ENCODE data around the gene MT1B.

The MT1B gene

DNA sequence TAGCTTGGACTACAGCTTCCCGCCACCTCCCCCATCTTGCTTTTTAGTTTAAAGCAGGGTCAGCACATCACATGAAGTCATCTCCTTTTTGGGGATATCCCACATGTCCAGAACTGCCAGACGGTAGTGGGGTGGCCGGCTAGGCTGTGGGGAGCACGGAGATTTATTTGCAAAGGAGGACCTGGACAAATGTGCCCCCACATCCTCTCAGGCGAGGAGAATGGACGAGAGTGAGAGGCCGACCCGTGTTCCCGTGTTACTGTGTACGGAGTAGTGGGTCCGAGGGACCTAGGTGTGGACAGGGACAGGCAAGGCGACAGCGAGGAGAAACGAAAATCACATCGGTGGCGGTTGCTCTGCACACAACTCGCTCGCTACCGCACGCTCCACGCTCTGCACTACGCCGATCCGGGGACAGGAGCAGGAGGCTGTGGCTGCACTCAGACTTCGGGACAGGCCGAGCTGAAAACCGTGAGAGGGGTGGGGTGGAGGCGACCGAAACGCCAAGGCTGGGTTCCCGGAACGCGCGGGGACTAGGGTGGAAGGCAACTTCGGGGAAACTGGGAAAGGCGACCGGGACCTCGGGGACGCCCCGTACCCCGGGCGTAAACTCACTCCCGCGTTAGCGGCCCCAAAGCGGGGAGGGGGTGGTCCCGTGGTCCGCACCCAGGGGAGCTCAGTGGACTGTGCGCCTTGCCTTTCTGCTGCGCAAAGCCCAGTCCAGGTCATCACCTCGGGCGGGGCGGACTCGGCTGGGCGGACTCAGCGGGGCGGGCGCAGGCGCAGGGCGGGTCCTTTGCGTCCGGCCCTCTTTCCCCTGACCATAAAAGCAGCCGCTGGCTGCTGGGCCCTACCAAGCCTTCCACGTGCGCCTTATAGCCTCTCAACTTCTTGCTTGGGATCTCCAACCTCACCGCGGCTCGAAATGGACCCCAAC lies 13.6 kb upstream of the MT1B start, which contains the start of gene MT1A:
MT1A (plus strand) TSS at position 853 of the 937 bp plus-strand sequence; CDS start at position 926, 73 bp downstream.
- Histone ChIP-seq H2BK12ac (ENCODE audit: low read length in 2 of 2) (peak within 1 kb of the TSS in 1 of 2 experiments; percentile 55), H3K4me3 (ENCODE audit: insufficient read depth in 1 of 2, low read depth in 1 of 2, low read length in 2 of 2) (peak within 1 kb of the TSS; percentile 43 to 72), H3K23ac (ENCODE audit: low read length in 2 of 2) (peak within 1 kb of the TSS in 1 of 2 experiments; percentile 23), H3K4me1 (ENCODE audit: control insufficient read depth, insufficient read depth, low read depth, low read length) (peaks cover 19% of the 10 kb centered on the region), H3K79me1 (replicated peaks; ENCODE audit: low read length, poor library complexity, severe bottlenecking) (no peaks in the 10 kb centered on the region), H3K9me3 (ENCODE audit: control insufficient read depth, low read length) (no peaks in the 10 kb centered on the region), H2AK5ac (ENCODE audit: low read length, severe bottlenecking) (no peak within 1 kb of the TSS), H3K27ac (ENCODE audit: low read length, poor library complexity, severe bottlenecking) (no peak within 1 kb of the TSS), H3K9ac (ENCODE audit: low read length) (peak within 1 kb of the TSS; percentile 77), H4K8ac (ENCODE audit: low read length) (no peak within 1 kb of the TSS), H3K18ac (ENCODE audit: low read depth in 1 of 2, low read length in 2 of 2) (no peak within 1 kb of the TSS), H2AFZ (ENCODE audit: low read depth, low read length) (peak within 1 kb of the TSS; percentile 34), H3K4me2 (ENCODE audit: low read length, poor library complexity, severe bottlenecking) (peak within 1 kb of the TSS; percentile 88), H3K36me3 (ENCODE audit: control insufficient read depth in 1 of 2, insufficient read depth in 2 of 2, low read depth in 1 of 2, low read length in 2 of 2) (no peaks in the 10 kb centered on the region), H3K14ac (ENCODE audit: low read length in 2 of 2) (peak within 1 kb of the TSS in 1 of 2 experiments; percentile 76), H2BK15ac (ENCODE audit: low read depth, poor library complexity, severe bottlenecking) (no peak within 1 kb of the TSS), H2BK5ac (ENCODE audit: low read depth, low read length, poor library complexity, severe bottlenecking) (no peak within 1 kb of the TSS), H4K91ac (ENCODE audit: low read length) (no peak within 1 kb of the TSS), H3K27me3 (ENCODE audit: control insufficient read depth in 1 of 2, insufficient read depth in 1 of 2, low read length in 2 of 2) (peaks cover 16 to 94% of the 10 kb centered on the region in 2 experiments), H2BK120ac (ENCODE audit: low read depth, low read length) (no peak within 1 kb of the TSS), H3K4ac (ENCODE audit: low read depth in 1 of 2, low read length in 2 of 2) (peak within 1 kb of the TSS in 1 of 2 experiments; percentile 20)
- 2% methylated on average over 67 of the region's 68 CpGs for WGBS
- DNase-seq = peak; percentile 36

GRCh38 chr16:56639045-56639444 lies 12.6 kb upstream of the MT1B start:
- 60% methylated on average over 1 of the region's 1 CpG for WGBS
- no peak for DNase-seq
- H3K4me1 ChIP-seq (ENCODE audit: control insufficient read depth, insufficient read depth, low read depth, low read length) = peaks cover 26% of the 10 kb centered on the region
- no peak overlapping the region for H3K27ac ChIP-seq (ENCODE audit: low read length, poor library complexity, severe bottlenecking)
- H3K79me1 ChIP-seq (replicated peaks; ENCODE audit: low read length, poor library complexity, severe bottlenecking) = no peaks in the 10 kb centered on the region
- no peak overlapping the region for H3K9ac ChIP-seq (ENCODE audit: low read length)
- no peaks in the 10 kb centered on the region for H3K9me3 ChIP-seq (ENCODE audit: control insufficient read depth, low read length)
- peaks cover 17 to 94% of the 10 kb centered on the region in 2 experiments for H3K27me3 ChIP-seq (ENCODE audit: control insufficient read depth in 1 of 2, insufficient read depth in 1 of 2, low read length in 2 of 2)
- H2BK5ac ChIP-seq (ENCODE audit: low read depth, low read length, poor library complexity, severe bottlenecking) = no peak overlapping the region
- H2BK120ac ChIP-seq (ENCODE audit: low read depth, low read length) = no peak overlapping the region
- H2AFZ ChIP-seq (ENCODE audit: low read depth, low read length) = no peak overlapping the region
- no peaks in the 10 kb centered on the region for H3K36me3 ChIP-seq (ENCODE audit: control insufficient read depth in 1 of 2, insufficient read depth in 2 of 2, low read depth in 1 of 2, low read length in 2 of 2)
- H3K23ac ChIP-seq (ENCODE audit: low read length in 2 of 2) = no peak overlapping the region
- H3K4ac ChIP-seq (ENCODE audit: low read depth in 1 of 2, low read length in 2 of 2) = no peak overlapping the region
- no peak overlapping the region for H3K4me3 ChIP-seq (ENCODE audit: insufficient read depth in 1 of 2, low read depth in 1 of 2, low read length in 2 of 2)
- no peak overlapping the region for H4K8ac ChIP-seq (ENCODE audit: low read length)
- H3K4me2 ChIP-seq (ENCODE audit: low read length, poor library complexity, severe bottlenecking) = no peak overlapping the region
- no peak overlapping the region for H3K14ac ChIP-seq (ENCODE audit: low read length in 2 of 2)
- H3K18ac ChIP-seq (ENCODE audit: low read depth in 1 of 2, low read length in 2 of 2) = no peak overlapping the region
- no peak overlapping the region for H2AK5ac ChIP-seq (ENCODE audit: low read length, severe bottlenecking)
- no peak overlapping the region for H4K91ac ChIP-seq (ENCODE audit: low read length)
- H2BK15ac ChIP-seq (ENCODE audit: low read depth, poor library complexity, severe bottlenecking) = no peak overlapping the region
- H2BK12ac ChIP-seq (ENCODE audit: low read length in 2 of 2) = no peak overlapping the region

- Histone ChIP-seq H2BK15ac (ENCODE audit: low read depth, poor library complexity, severe bottlenecking) (no peak overlapping the region), H3K4me1 (ENCODE audit: control insufficient read depth, insufficient read depth, low read depth, low read length) (peaks cover 23% of the 10 kb centered on the region), H3K79me1 (replicated peaks; ENCODE audit: low read length, poor library complexity, severe bottlenecking) (no peaks in the 10 kb centered on the region), H2BK120ac (ENCODE audit: low read depth, low read length) (no peak overlapping the region), H3K23ac (ENCODE audit: low read length in 2 of 2) (no peak overlapping the region), H3K36me3 (ENCODE audit: control insufficient read depth in 1 of 2, insufficient read depth in 2 of 2, low read depth in 1 of 2, low read length in 2 of 2) (no peaks in the 10 kb centered on the region), H3K18ac (ENCODE audit: low read depth in 1 of 2, low read length in 2 of 2) (no peak overlapping the region), H2AFZ (ENCODE audit: low read depth, low read length) (no peak overlapping the region), H3K4me2 (ENCODE audit: low read length, poor library complexity, severe bottlenecking) (no peak overlapping the region), H3K27me3 (ENCODE audit: control insufficient read depth in 1 of 2, insufficient read depth in 1 of 2, low read length in 2 of 2) (peaks cover 23 to 94% of the 10 kb centered on the region in 2 experiments), H4K8ac (ENCODE audit: low read length) (no peak overlapping the region), H3K4ac (ENCODE audit: low read depth in 1 of 2, low read length in 2 of 2) (no peak overlapping the region), H3K9ac (ENCODE audit: low read length) (no peak overlapping the region), H2BK5ac (ENCODE audit: low read depth, low read length, poor library complexity, severe bottlenecking) (no peak overlapping the region), H3K9me3 (ENCODE audit: control insufficient read depth, low read length) (no peaks in the 10 kb centered on the region), H3K14ac (ENCODE audit: low read length in 2 of 2) (no peak overlapping the region), H3K4me3 (ENCODE audit: insufficient read depth in 1 of 2, low read depth in 1 of 2, low read length in 2 of 2) (no peak overlapping the region), H4K91ac (ENCODE audit: low read length) (no peak overlapping the region), H2BK12ac (ENCODE audit: low read length in 2 of 2) (no peak overlapping the region), H2AK5ac (ENCODE audit: low read length, severe bottlenecking) (no peak overlapping the region), H3K27ac (ENCODE audit: low read length, poor library complexity, severe bottlenecking) (no peak overlapping the region)
- WGBS = no CpG with 5 or more reads among the region's 1 CpG
- DNase-seq = no peak
Measured at GRCh38 chr16:56640076-56640475, 11.6 kb upstream of the MT1B start.

GRCh38 chr16:56641166-56641565 lies 10.5 kb upstream of the MT1B start:
- Histone ChIP-seq H3K27ac (ENCODE audit: low read length, poor library complexity, severe bottlenecking) (no peak overlapping the region), H4K91ac (ENCODE audit: low read length) (no peak overlapping the region), H4K8ac (ENCODE audit: low read length) (no peak overlapping the region), H3K4me1 (ENCODE audit: control insufficient read depth, insufficient read depth, low read depth, low read length) (peaks cover 17% of the 10 kb centered on the region), H3K23ac (ENCODE audit: low read length in 2 of 2) (peak overlapping the region in 1 of 2 experiments; percentile 60), H3K4me3 (ENCODE audit: insufficient read depth in 1 of 2, low read depth in 1 of 2, low read length in 2 of 2) (no peak overlapping the region), H2BK15ac (ENCODE audit: low read depth, poor library complexity, severe bottlenecking) (no peak overlapping the region), H3K18ac (ENCODE audit: low read depth in 1 of 2, low read length in 2 of 2) (no peak overlapping the region), H3K9me3 (ENCODE audit: control insufficient read depth, low read length) (no peaks in the 10 kb centered on the region), H3K79me1 (replicated peaks; ENCODE audit: low read length, poor library complexity, severe bottlenecking) (no peaks in the 10 kb centered on the region), H3K36me3 (ENCODE audit: control insufficient read depth in 1 of 2, insufficient read depth in 2 of 2, low read depth in 1 of 2, low read length in 2 of 2) (no peaks in the 10 kb centered on the region), H3K4me2 (ENCODE audit: low read length, poor library complexity, severe bottlenecking) (no peak overlapping the region), H2BK5ac (ENCODE audit: low read depth, low read length, poor library complexity, severe bottlenecking) (no peak overlapping the region), H2AK5ac (ENCODE audit: low read length, severe bottlenecking) (no peak overlapping the region), H3K27me3 (ENCODE audit: control insufficient read depth in 1 of 2, insufficient read depth in 1 of 2, low read length in 2 of 2) (peaks cover 24 to 94% of the 10 kb centered on the region in 2 experiments), H2BK12ac (ENCODE audit: low read length in 2 of 2) (no peak overlapping the region), H2BK120ac (ENCODE audit: low read depth, low read length) (no peak overlapping the region), H3K4ac (ENCODE audit: low read depth in 1 of 2, low read length in 2 of 2) (no peak overlapping the region), H3K14ac (ENCODE audit: low read length in 2 of 2) (no peak overlapping the region), H2AFZ (ENCODE audit: low read depth, low read length) (no peak overlapping the region), H3K9ac (ENCODE audit: low read length) (no peak overlapping the region)
- 75% methylated on average over 2 of the region's 2 CpGs for WGBS
- DNase-seq = no peak
